HCT116 (cell line): ENCODE results near the gene PDE6D. TPM values are rescaled to one million over a fixed set of nuclear protein-coding genes. Genes with fewer than 3 reads are reported as not detected.

Source experiments
- ATAC-seq: fragments of 200-7000 bp; cut with Tn5 transposase; 2 replicates; pipeline ENCODE4 v1.9.1; 2020; ENCODE audit warnings: mild to moderate bottlenecking, moderate library complexity
- BruUV-seq: library from RNA; stranded (reverse); fragments of 400-500 nt; replicated peaks from 2 replicates; lab custom pipeline; 2021; lab: Mats Ljungman, UMichigan
- CTCF ChIA-PET: fragments of 300-600 bp; sonication (Branson Sonifier 250); formaldehyde crosslinking; loops from one replicate; lab custom pipeline; 2021; ENCODE audit warnings: antibody characterized with exemption; lab: Charles Lee
- POLR2A ChIA-PET: fragments of 300-600, 350-600 bp; sonication (Branson Sonifier 250); formaldehyde crosslinking; loops from one replicate; lab custom pipeline; 2021; ENCODE audit warnings: antibody characterized with exemption; lab: Charles Lee
- RAD21 ChIA-PET, 2 experiments: fragments of 300-600 bp; sonication (Branson Sonifier 250); formaldehyde crosslinking; loops; one replicate each; lab custom pipeline; 2023; ENCODE audit warnings: low total read pairs in 2 of 2; ENCODE audit not compliant: uncharacterized antibody in 2 of 2, unreplicated experiment in 2 of 2, low non-redundant PET in 1 of 2; lab: Charles Lee
- DNase-seq: peaks from one replicate; pipeline ENCODE4 v3.0.0-alpha.2; 2010; ENCODE audit warnings: low read depth, low spot score
- H2AFZ ChIP-seq: fragments of 200-600 bp; shearing (Covaris generic), sonication (generic); 2 replicates; pipeline ENCODE4 v1.6.1; 2017; ENCODE audit warnings: low read depth, mixed run types, mixed read lengths, antibody characterized with exemption, low read length; ENCODE audit not compliant: poor library complexity, severe bottlenecking
- H3K27ac ChIP-seq: 2 replicates; pipeline ENCODE4 v1.5.1; 2012; ENCODE audit warnings: low read depth, low read length
- H3K27me3 ChIP-seq: fragments of 200-600 bp; sonication (generic); 2 replicates; pipeline ENCODE4 v1.6.1; 2016; ENCODE audit warnings: mixed run types, low read length, mixed read lengths; ENCODE audit not compliant: insufficient read depth
- H3K36me3 ChIP-seq, 2 experiments: fragments of 200-500 bp in 1 of 2; fragments of 200-600 bp in 1 of 2; sonication (Bioruptor generic) in 1 of 2; sonication (generic) in 1 of 2; 2 replicates each; pipeline versions ENCODE4 v1.5.1 to v1.6.1; 2014 to 2016; ENCODE audit warnings: low read length in 2 of 2, inconsistent platforms in 1 of 2, mixed read lengths in 1 of 2, mixed run types in 1 of 2; ENCODE audit not compliant: insufficient read depth in 2 of 2, control insufficient read depth in 1 of 2
- H3K4me1 ChIP-seq, 2 experiments: fragments of 200-600 bp in 1 of 2; sonication (generic) in 1 of 2; 2 replicates each; pipeline versions ENCODE4 v1.5.1 to v1.6.1; 2012 to 2017; ENCODE audit warnings: low read length in 2 of 2, inconsistent platforms in 1 of 2, mild to moderate bottlenecking in 1 of 2, mixed read lengths in 1 of 2, mixed run types in 1 of 2, moderate library complexity in 1 of 2; ENCODE audit not compliant: insufficient read depth in 2 of 2, control insufficient read depth in 1 of 2
- H3K4me2 ChIP-seq: fragments of 200-600 bp; sonication (generic); 2 replicates; pipeline ENCODE4 v1.6.1; 2017; ENCODE audit warnings: mixed run types, low read length, mixed read lengths
- H3K4me3 ChIP-seq, 2 experiments: fragments of 200-600 bp in 1 of 2; sonication (generic) in 1 of 2; replicated peaks in 1 of 2; 2 replicates each; pipeline ENCODE4 v1.5.1; 2011 to 2016; ENCODE audit warnings: low read length in 2 of 2, control low read depth in 1 of 2, low read depth in 1 of 2, mild to moderate bottlenecking in 1 of 2, mixed read lengths in 1 of 2, mixed run types in 1 of 2
- H3K79me2 ChIP-seq: fragments of 200-600 bp; sonication (generic); 2 replicates; pipeline ENCODE4 v1.6.1; 2017; ENCODE audit warnings: mild to moderate bottlenecking, mixed run types, low read length, moderate library complexity, mixed read lengths; ENCODE audit not compliant: insufficient read depth
- H3K9ac ChIP-seq: fragments of 200-600 bp; sonication (generic); 2 replicates; pipeline ENCODE4 v1.6.1; 2016; ENCODE audit warnings: low read length, mixed read lengths
- H3K9me2 ChIP-seq: fragments of 200-600 bp; sonication (generic), shearing (Covaris generic); 2 replicates; pipeline ENCODE4 v1.6.1; 2017; ENCODE audit warnings: mixed run types, mild to moderate bottlenecking, moderate library complexity; ENCODE audit not compliant: insufficient read depth
- H3K9me3 ChIP-seq, 2 experiments: fragments of 200-500 bp in 1 of 2; fragments of 200-600 bp in 1 of 2; sonication (Bioruptor generic) in 1 of 2; sonication (generic) in 1 of 2; 2 replicates each; pipeline ENCODE4 v1.6.1; 2014 to 2017; ENCODE audit warnings: low read length in 2 of 2, mixed read lengths in 2 of 2, inconsistent platforms in 1 of 2, low read depth in 1 of 2, mild to moderate bottlenecking in 1 of 2, mixed run types in 1 of 2, moderate library complexity in 1 of 2; ENCODE audit not compliant: control insufficient read depth in 1 of 2, insufficient read depth in 1 of 2
- H4K20me1 ChIP-seq: fragments of 200-600 bp; sonication (generic), shearing (Covaris generic); 2 replicates; pipeline ENCODE4 v1.6.1; 2017; ENCODE audit warnings: mixed run types, mild to moderate bottlenecking, moderate library complexity; ENCODE audit not compliant: insufficient read depth
- CBX3 ChIP-seq: IDR thresholded peaks from 2 replicates; pipeline ENCODE4 v1.6.1; 2012; ENCODE audit warnings: low read depth
- EGR1 ChIP-seq: IDR thresholded peaks from 2 replicates; pipeline ENCODE4 v1.6.1; 2012; ENCODE audit warnings: low read depth
- ELF1 ChIP-seq: IDR thresholded peaks from 2 replicates; pipeline ENCODE4 v1.6.1; 2012; ENCODE audit warnings: low read depth, borderline replicate concordance
- EZH2 ChIP-seq: fragments of 200-600 bp; sonication (generic); IDR thresholded peaks from 2 replicates; pipeline ENCODE4 v1.6.1; 2017; ENCODE audit warnings: antibody characterized with exemption, mixed run types
- EZH2phosphoT487 ChIP-seq: fragments of 200-600 bp; IDR thresholded peaks from 2 replicates; pipeline ENCODE4 v1.6.1; 2018; ENCODE audit warnings: antibody characterized with exemption, borderline replicate concordance
- MAX ChIP-seq: IDR thresholded peaks from 2 replicates; pipeline ENCODE4 v1.6.1; 2012
- POLR2A ChIP-seq: IDR thresholded peaks from 2 replicates; pipeline ENCODE4 v1.7.0; 2011; ENCODE audit warnings: borderline replicate concordance; ENCODE audit not compliant: insufficient read depth, insufficient read length; ENCODE audit errors: extremely low read depth
- RAD21 ChIP-seq: IDR thresholded peaks from 2 replicates; pipeline ENCODE4 v1.6.1; 2012; ENCODE audit warnings: low read depth, mild to moderate bottlenecking
- SIN3A ChIP-seq: IDR thresholded peaks from 2 replicates; pipeline ENCODE4 v1.6.1; 2012; ENCODE audit warnings: low read depth
- SRF ChIP-seq: IDR thresholded peaks from 2 replicates; pipeline ENCODE4 v1.6.1; 2012; ENCODE audit warnings: low read depth
- YY1 ChIP-seq: IDR thresholded peaks from 2 replicates; pipeline ENCODE4 v1.6.1; 2011; ENCODE audit warnings: low read length, low read depth, moderate library complexity, mild to moderate bottlenecking; ENCODE audit not compliant: insufficient replicate concordance; ENCODE audit errors: extremely low read depth
- ZBTB33 ChIP-seq: IDR thresholded peaks from 2 replicates; pipeline ENCODE4 v1.6.1; 2011; ENCODE audit warnings: mild to moderate bottlenecking, low read length, moderate library complexity; ENCODE audit not compliant: insufficient replicate concordance; ENCODE audit errors: extremely low read depth
- ZFX ChIP-seq: fragments of 450-650 bp; IDR thresholded peaks from 2 replicates; pipeline ENCODE4 v1.6.1; 2017
- ZNF274 ChIP-seq: fragments of 200-500 bp; sonication (Bioruptor generic); IDR thresholded peaks from 2 replicates; pipeline ENCODE4 v1.6.1; 2014; ENCODE audit warnings: mild to moderate bottlenecking, low read depth, low read length, inconsistent platforms
- intact Hi-C: fragments of 100-400 bp; cut with micrococcal nuclease; formaldehyde crosslinking; loops from 2 replicates; pipeline ENCODE4 v1.10.0; 2022
- total RNA-seq: library from RNA; stranded (reverse); gene quantifications from one replicate; pipeline ENCODE4 v1.2.1, GENCODE V29; 2021; ENCODE audit not compliant: unreplicated experiment
- TF ChIP-seq, protein P1 (sequence below): IDR thresholded peaks from 2 replicates; pipeline ENCODE4 v1.6.1; 2012

The PDE6D gene
- total RNA-seq, 1 experiment from 2014 or later = 26.6 TPM

GRCh38 chr2:231752061-231752460, 29.0 kb downstream of the PDE6D start:
- H3K4me2 ChIP-seq = no peak overlapping the region
- no peak for ATAC-seq
- no peak for TF ChIP-seq MAX
- no peak for TF ChIP-seq RAD21
- TF ChIP-seq CBX3 = no peak
- no peak for TF ChIP-seq ZNF274
- no peak for TF ChIP-seq EGR1
- TF ChIP-seq SRF = no peak
- TF ChIP-seq EZH2 = no peak
- no peak for TF ChIP-seq ZFX
- TF ChIP-seq, all 23 proteins: peak for 0
- Histone ChIP-seq H3K9me3 (no peaks in the 10 kb centered on the region), H3K9me2 (no peaks in the 10 kb centered on the region), H3K36me3 (no peaks in the 10 kb centered on the region), H3K27me3 (no peaks in the 10 kb centered on the region), H3K79me2 (no peaks in the 10 kb centered on the region), H3K9ac (no peak overlapping the region), H3K4me3 (no peak overlapping the region), H4K20me1 (no peaks in the 10 kb centered on the region), H3K27ac (no peak overlapping the region), H2AFZ (no peak overlapping the region), H3K4me1 (no peaks in the 10 kb centered on the region)
- ChIA-PET CTCF (no interaction called here), POLR2A (no interaction called here), RAD21 (no interaction called here)
- intact Hi-C loops = no loop called here
- DNase-seq = no peak
- BruUV-seq = no TSS peak

- Histone ChIP-seq H3K27me3 (no peaks in the 10 kb centered on the region), H3K4me1 (no peaks in the 10 kb centered on the region), H3K9me3 (no peaks in the 10 kb centered on the region), H3K9ac (no peak overlapping the region), H3K4me2 (no peak overlapping the region), H3K36me3 (no peaks in the 10 kb centered on the region), H2AFZ (no peak overlapping the region), H4K20me1 (no peaks in the 10 kb centered on the region), H3K9me2 (no peaks in the 10 kb centered on the region), H3K4me3 (no peak overlapping the region), H3K79me2 (no peaks in the 10 kb centered on the region), H3K27ac (no peak overlapping the region)
- ChIA-PET CTCF (no interaction called here), RAD21 (no interaction called here), POLR2A (no interaction called here)
- no TSS peak for BruUV-seq
- intact Hi-C loops = no loop called here
- DNase-seq (no peak), ATAC-seq (no peak)
- TF ChIP-seq EZH2phosphoT487 = no peak
- TF ChIP-seq MAX = no peak
- TF ChIP-seq RAD21 = no peak
- no peak for TF ChIP-seq ZBTB33
- no peak for TF ChIP-seq SIN3A
- TF ChIP-seq, protein P1, sequence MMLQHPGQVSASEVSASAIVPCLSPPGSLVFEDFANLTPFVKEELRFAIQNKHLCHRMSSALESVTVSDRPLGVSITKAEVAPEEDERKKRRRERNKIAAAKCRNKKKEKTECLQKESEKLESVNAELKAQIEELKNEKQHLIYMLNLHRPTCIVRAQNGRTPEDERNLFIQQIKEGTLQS = no peak
- no peak for TF ChIP-seq ELF1
- TF ChIP-seq SRF = no peak
- no peak for TF ChIP-seq POLR2A
- no peak for TF ChIP-seq EZH2
- no peak for TF ChIP-seq EGR1
- TF ChIP-seq YY1 = no peak
- TF ChIP-seq ZFX = no peak
- no peak for TF ChIP-seq ZNF274
Measured at GRCh38 chr2:231751042-231751815, 29.9 kb downstream of the PDE6D start.
